Sciatic nerve (tissue), 2 donors: ENCODE measurements around the gene AMOTL2. TPM values are rescaled to one million over a fixed set of nuclear protein-coding genes. Genes with fewer than 3 reads are reported as not detected.
A peak's percentile ranks its signal among the peaks of the same experiment; 100 is the strongest.

Experiments used
- ATAC-seq: fragments of 200-7000 bp; cut with Tn5 transposase; one replicate; pipeline ENCODE4 v1.9.1; 2020; ENCODE audit warnings: mild to moderate bottlenecking, moderate library complexity
- DNase-seq: peaks from one replicate; pipeline ENCODE4 v3.0.0-alpha.2; 2020; ENCODE audit warnings: low spot score
- intact Hi-C: fragments of 100-400 bp; cut with DNase I; formaldehyde crosslinking; loops from one replicate; pipeline ENCODE4 v1.14.2; 2022
- total RNA-seq: library from RNA; stranded (reverse); fragmentation: NEBNext Ultra II Directional; extraction: Animal tissue kit (Norgen Biotek cat#: 25700); gene quantifications from one replicate; pipeline ENCODE4 v1.2.1, GENCODE V29; 2021
- donor health status: DM: no; HTN: no; CAD: no.
- donor health status: DM: no; HTN: no; CAD: no.

Gene AMOTL2
- total RNA-seq, 1 donor from 2014 or later, result 158 TPM

GRCh38 chr3:134381831-134382442, 7.7 kb upstream of the AMOTL2 start:
- intact Hi-C loops, result no loop called here
- ATAC-seq, result no peak

DNA sequence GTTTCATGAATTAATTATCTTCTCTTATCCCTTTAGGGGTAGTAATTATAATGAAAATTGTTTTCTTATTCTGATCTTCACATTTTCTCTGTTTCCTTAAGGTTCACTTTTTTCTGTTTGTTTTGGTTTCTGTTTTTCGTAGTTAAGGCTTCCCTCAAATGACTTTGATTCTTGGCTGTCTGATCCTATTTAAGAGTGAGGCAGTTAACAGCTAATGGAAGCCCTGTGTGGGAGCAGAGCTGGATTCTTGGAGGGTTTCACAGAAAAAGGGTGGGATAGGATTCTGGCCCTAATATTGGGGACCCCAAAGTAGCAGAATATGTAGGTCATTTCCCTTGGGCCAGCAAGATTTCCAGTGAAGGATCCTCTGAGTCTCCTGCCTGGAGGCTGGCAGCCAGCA, 6.8 kb upstream of the AMOTL2 start:
- no peak for DNase-seq

More at GRCh38 chr3:134381831-134382442, 7.7 kb upstream of the AMOTL2 start:
- DNase-seq, result no peak

GRCh38 chr3:134380249-134380648, 6.0 kb upstream of the AMOTL2 start:
- intact Hi-C loops, result no loop called here
- ATAC-seq (no peak), DNase-seq (no peak)

More for the DNA sequence above, 6.8 kb upstream of the AMOTL2 start:
- intact Hi-C loops, result no loop called here
- peak; percentile 54 for ATAC-seq

- intact Hi-C loops, result loop anchor here (10.0 kb wide), 1 partner anchor 96 kb away; no protein-coding TSS in a partner anchor
- ATAC-seq (no peak), DNase-seq (no peak)
Measured at GRCh38 chr3:134378818-134379217, 4.6 kb upstream of the AMOTL2 start.

DNA sequence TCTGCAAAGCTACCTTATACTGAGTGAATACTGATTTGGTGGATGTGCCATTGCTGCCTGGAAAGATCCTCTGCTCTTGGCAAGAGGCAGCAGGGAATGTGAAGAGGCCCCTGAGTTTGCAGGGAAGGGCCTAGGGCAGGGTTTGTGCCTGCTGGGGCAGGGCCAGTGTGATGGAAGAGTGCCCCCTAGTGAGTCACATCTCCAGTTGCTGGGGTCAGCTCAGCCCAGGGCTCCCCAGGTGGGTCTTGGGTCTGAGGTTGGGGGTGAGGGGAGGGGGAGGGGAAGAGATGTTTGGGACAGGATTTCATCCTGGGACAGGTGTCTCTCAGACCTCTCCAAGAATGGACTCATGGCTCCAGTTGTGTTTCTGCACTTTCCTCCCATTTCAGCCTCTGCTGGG, 4.1 kb upstream of the AMOTL2 start:
- ATAC-seq (no peak), DNase-seq (no peak)
- intact Hi-C loops, result loop anchor here (10.0 kb wide), 1 partner anchor 96 kb away; no protein-coding TSS in a partner anchor

GRCh38 chr3:134377896-134378295, 3.6 kb upstream of the AMOTL2 start:
- ATAC-seq (no peak), DNase-seq (no peak)
- intact Hi-C loops, result loop anchor here (10.0 kb wide), 1 partner anchor 97 kb away; no protein-coding TSS in a partner anchor

DNA sequence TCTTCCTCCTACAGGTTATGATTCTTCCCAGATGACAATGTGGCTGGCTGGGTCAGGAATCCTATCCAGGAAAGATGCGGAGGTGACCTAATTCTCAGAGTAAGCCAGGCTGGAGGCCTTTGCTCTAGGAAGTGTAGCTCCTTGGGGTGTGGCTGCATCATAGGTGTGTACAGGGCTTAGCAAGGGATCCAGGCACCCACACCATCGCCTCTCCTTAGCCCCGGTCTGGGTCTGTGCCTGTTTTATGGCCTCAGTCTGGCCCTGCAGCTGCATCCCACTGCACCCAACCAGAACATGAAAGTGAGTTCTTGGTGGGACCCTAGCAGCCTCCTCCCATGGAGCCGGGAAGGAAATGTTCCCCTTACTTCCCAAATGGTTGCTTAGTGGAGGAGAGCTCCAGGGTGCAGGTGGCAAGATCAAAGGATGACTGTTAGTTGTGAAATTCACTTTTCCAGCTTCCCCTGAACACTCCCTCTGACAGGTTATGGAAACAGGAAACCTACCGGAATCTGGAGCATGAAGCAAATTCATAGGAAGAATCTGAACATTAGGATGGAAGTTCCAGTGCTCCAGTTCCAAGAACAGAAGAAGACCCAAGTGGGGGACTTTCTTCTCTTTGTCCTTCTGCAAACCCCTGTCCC, 2.7 kb upstream of the AMOTL2 start:
- intact Hi-C loops, result loop anchor here (10.0 kb wide), 1 partner anchor 98 kb away; no protein-coding TSS in a partner anchor
- no peak for ATAC-seq
- no peak for DNase-seq

GRCh38 chr3:134376385-134376765, 2.1 kb upstream of the AMOTL2 start:
- DNase-seq, result no peak
- no peak for ATAC-seq
- intact Hi-C loops, result loop anchor here (10.0 kb wide), 1 partner anchor 98 kb away; no protein-coding TSS in a partner anchor

DNA sequence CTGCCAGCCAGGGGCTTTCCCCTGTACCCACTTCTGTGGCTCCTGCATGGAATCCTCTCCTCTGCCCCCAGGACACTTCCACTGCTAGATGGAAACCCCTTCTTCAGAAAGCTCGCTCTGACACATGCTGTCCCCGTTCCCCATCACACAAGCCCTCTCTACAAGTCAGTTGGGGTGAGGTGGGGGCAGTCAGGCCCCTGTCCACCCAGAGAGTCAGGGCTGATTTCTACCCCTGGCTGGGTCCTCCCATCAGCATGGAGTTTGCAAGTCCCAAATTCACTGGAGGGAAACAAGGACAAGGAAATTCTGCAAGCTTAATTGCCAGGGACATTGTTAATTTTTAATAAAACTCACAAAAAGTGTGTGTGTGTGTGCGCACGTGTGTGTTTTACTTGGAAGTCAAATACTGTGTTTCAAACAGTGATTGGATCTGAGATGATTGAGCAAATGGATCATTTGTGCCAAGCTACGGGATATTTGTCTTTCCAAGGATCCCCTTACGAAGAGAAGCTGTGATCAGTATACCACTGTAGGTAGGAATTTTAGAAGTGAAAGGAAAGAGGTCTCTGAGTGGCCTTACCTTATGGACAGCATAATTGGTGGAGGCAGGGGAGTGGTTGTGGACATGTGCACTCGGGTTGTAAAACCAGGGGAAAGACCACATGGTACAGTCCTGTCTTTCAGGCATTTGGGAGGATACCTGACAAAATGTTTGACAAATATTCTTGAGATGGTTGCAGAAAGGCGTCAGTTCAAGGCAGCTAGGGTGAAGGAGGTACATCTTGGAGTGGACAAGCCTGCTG, 1.5 kb upstream of the AMOTL2 start:
- DNase-seq (no peak), ATAC-seq (no peak)
- intact Hi-C loops, result loop anchor here (10.0 kb wide), 1 partner anchor 99 kb away; no protein-coding TSS in a partner anchor

GRCh38 chr3:134374791-134375581, 739 bp upstream of the AMOTL2 start:
- DNase-seq (peak; percentile 75), ATAC-seq (peak; percentile 27)
- intact Hi-C loops, result loop anchor here (5.0 to 10.0 kb wide), 3 partner anchors 63 to 100 kb away; no protein-coding TSS in a partner anchor

DNA sequence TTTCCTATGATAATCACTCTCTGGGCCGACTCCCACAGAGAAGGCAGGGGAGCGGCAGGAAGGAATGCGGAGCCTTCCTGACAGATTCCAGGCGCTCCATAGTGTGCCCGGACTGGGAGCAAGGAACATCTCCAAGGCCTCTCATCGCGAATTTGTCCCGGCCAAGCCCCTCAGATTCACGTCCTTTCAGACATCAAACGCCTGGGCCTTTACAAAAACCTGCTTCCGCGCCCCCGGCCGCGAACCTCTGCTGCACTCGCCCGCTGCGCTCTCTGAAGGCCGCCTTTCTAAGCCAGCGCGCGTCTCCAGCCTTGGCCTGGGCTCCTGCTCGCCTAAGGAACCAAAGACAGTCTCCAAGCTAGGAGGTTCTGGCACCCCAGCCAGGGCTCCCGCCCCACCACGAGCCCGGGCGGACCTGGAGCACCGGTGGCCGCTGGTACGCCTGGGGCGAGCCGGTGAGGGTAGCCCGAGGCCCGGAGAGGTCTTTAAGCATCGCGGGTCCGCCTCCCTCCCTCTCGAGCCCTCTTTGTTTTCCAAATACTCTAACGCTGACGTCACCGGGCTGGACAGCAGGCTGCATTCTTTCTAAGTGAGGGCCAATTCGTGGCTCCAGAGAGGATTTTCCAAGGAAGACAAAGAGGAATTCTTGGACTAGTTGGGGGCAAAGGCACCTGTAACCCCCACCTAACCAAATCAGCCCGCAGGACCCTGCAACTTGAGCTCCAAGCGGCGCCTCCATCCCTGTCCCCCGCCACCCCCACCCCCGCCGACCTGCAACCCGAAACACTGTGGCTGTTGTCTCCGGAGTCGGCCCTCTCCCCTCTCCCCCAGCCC, 759 bp downstream of the AMOTL2 start:
- DNase-seq, result peak; percentile 92
- ATAC-seq, result peak; percentile 84
- intact Hi-C loops, result loop anchor here (5.0 to 10.0 kb wide), 3 partner anchors 61 to 101 kb away; no protein-coding TSS in a partner anchor

GRCh38 chr3:134372396-134373270, 1.6 kb downstream of the AMOTL2 start:
- intact Hi-C loops, result loop anchor here (5.0 to 10.0 kb wide), 3 partner anchors 60 to 102 kb away; no protein-coding TSS in a partner anchor
- ATAC-seq (no peak), DNase-seq (no peak)

DNA sequence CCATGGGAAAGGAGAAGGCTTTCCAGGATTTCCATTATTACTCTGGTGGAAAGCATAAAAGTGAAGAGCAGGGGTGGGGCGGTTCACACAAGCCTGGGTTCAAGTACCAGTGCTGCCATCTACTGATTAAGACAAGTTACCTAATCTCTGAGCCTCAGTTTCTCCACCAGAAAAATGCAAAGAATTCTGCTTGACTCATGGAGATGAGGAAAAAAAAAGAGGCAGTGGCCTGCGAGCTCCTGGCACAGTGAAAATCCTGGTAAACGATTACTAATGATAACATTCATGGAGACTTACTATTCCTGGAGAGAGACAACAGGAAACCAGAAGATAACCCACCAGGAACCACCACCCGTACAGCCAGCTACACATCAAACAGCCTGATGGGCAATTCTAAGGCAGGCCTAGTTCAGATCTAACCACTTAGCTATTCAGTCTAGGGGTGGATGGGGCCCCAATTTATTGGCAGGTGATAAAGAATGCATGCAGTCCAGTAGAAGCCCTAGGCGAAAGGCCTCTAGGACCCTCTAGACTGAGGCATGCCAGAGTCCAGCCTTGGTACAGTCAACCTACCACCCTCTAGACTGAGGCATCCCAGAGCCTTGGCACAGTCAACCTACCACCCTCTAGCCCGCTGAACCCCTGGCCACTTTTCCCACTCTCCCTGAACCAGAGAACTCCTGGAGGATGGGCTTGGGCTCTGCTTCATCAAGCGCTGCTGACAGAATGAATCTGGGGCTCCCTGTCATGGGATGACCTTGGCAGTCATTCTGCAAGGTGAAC, 2.5 kb downstream of the AMOTL2 start:
- DNase-seq (no peak), ATAC-seq (no peak)
- intact Hi-C loops, result loop anchor here (5.0 to 10.0 kb wide), 3 partner anchors 59 to 103 kb away; no protein-coding TSS in a partner anchor

DNA sequence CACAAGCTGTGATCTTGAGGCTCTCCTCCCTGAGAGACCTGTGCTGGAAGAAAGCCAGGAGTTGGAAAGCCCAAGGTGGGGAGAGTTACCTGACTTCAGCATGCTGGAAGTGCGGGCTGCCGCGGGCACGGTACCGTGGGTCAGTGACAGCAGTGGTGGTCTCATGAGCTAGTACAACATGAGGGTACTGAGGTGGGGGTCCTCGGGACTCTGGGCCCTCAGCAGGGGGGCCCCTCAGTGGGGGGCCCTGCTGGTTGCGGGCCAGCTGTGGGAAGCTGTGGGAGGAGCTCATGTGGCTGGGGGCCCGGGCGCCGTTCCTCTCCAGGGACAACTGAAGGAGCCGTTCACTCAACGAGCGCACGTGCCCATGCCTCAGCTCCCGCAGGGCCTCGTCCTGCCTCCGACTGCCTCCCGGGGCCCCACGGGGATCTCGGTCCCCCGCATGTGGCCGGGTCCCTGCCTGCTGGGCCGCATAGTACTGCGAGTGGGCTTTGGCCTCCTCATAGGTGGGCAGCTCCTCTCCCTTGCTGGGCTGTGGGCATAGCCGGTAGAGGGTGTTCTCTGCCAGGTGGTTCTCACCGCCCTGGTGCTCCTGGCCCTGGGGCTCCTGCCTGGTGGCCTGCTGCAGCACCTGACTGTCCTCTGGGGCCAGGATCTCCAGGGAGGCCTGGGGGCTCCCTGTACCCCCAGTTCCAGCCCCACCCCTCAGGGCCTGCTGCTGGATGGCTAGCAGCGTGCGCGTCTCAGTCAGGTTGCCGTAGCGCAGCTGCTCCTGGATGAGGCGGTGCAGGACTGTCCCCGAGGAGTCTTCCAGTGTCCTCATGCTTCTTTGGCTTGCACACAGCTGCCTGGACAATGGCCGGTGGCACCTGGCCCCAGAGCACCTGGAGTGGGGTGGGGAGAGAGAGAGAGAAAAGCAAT, 3.4 kb downstream of the AMOTL2 start:
- intact Hi-C loops, result loop anchor here (5.0 to 10.0 kb wide), 3 partner anchors 59 to 104 kb away; no protein-coding TSS in a partner anchor
- ATAC-seq (no peak), DNase-seq (no peak)
